Testis (tissue), 2 donors: ENCODE measurements around the gene PLCL1.

Experiments used
- POLR2A ChIP-seq: fragments of 450-650 bp; IDR thresholded peaks from one replicate; pipeline ENCODE4 v1.6.1; 2017; ENCODE audit warnings: antibody characterized with exemption, mild to moderate bottlenecking, moderate library complexity
- TF ChIP-seq, protein P1 (sequence below), 3 experiments: fragments of 450-650 bp in 2 of 3; fragments of 200-600 bp in 1 of 3; sonication (generic) in 1 of 3; IDR thresholded peaks; one replicate each; pipeline ENCODE4 v1.5.1; 2016 to 2019; ENCODE audit warnings: antibody characterized with exemption in 3 of 3, mild to moderate bottlenecking in 2 of 3, moderate library complexity in 1 of 3

- TF ChIP-seq, protein P1, sequence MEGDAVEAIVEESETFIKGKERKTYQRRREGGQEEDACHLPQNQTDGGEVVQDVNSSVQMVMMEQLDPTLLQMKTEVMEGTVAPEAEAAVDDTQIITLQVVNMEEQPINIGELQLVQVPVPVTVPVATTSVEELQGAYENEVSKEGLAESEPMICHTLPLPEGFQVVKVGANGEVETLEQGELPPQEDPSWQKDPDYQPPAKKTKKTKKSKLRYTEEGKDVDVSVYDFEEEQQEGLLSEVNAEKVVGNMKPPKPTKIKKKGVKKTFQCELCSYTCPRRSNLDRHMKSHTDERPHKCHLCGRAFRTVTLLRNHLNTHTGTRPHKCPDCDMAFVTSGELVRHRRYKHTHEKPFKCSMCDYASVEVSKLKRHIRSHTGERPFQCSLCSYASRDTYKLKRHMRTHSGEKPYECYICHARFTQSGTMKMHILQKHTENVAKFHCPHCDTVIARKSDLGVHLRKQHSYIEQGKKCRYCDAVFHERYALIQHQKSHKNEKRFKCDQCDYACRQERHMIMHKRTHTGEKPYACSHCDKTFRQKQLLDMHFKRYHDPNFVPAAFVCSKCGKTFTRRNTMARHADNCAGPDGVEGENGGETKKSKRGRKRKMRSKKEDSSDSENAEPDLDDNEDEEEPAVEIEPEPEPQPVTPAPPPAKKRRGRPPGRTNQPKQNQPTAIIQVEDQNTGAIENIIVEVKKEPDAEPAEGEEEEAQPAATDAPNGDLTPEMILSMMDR (IDR thresholded peaks at IDR 0.05): no peak
- no peak for TF ChIP-seq POLR2A
Observed at GRCh38 chr2:197862246-197862955, 58.0 kb downstream of the PLCL1 start.
